ENCODE measurements around the gene CDH23.

Gene CDH23

DNA sequence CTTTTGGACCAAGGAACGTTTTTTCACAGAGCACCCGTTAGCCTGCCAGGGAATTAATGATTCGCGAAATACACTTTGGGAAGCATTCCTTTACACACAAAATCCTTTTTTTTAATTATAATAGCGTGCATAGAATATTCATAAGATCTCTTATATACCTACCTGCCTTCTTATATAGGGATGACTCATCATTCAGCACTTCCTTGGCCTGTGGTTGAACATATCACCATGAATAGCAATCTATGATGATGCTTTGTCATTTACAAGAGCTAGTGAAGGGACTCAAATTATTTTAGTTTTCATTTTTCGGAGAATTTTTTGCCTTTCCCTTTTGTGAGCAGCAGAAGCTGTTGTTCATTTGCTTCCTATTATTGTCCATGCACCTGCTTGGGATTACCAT, 97.0 kb downstream of the CDH23 start:
- TF ChIP-seq CTCF (conservative IDR thresholded peaks at IDR 0.05; ENCODE audit: low read depth), result no peak
- POLR2A ChIA-PET (ENCODE audit: low non-redundant PET), result no interaction called here
- peak; percentile 26 for DNase-seq (ENCODE audit: low spot score)
- CTCF ChIA-PET, result interaction anchor here (0.6 kb wide), 1 partner anchor 117 kb away, joined by 3 read pairs; no protein-coding TSS in a partner anchor
- H3K27ac ChIP-seq, result no peak overlapping the region

DNA sequence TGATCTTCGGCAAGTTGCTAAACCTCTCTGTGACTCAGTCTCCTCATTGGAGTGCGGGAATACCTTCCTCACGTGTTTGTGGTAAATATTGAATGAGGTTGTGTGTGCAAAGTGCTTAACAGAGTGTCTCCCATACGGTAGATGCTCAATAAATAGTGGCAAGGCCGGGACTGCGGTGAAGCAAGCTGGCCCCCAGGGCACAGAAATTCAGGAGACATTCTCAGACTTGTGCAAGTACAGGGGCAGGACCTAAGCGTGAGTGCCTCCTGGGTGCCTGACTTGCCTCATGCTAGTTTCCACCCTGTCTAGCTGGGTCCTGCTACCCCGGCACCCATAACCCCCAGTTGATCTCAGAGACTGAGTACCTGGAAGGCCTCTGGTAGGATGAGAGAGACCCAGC, 97.8 kb downstream of the CDH23 start:
- CTCF ChIA-PET, result no interaction called here
- TF ChIP-seq CTCF (conservative IDR thresholded peaks at IDR 0.05; ENCODE audit: low read depth), result no peak
- no peak for DNase-seq (ENCODE audit: low spot score)
- no peak overlapping the region for H3K27ac ChIP-seq
- POLR2A ChIA-PET (ENCODE audit: low non-redundant PET), result no interaction called here

DNA sequence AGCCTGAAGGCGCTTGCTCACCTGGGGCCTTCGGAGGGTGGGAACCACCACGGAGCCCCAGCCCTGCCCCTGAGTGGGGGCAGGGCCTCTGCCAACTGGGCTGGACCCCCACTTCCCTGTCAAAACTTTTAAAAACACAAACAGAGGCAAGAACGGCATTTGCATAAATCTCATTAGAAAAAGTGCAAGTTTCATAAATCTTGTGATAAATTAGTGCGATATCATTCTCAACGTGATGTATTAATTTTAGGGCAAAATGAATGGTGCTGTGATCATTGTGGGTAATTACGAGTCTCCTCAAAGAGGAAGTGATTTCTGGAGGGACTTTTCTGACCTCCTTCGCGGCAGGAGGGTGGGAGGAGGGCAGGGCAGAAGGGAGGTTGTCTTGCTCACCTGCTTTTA, 98.3 kb downstream of the CDH23 start:
- no peak for DNase-seq (ENCODE audit: low spot score)
- ChIA-PET CTCF (interaction anchor here (0.6 kb wide), 1 partner anchor 246 kb away, joined by 3 read pairs; no protein-coding TSS in a partner anchor), POLR2A (ENCODE audit: low non-redundant PET) (interaction anchor here (0.7 kb wide), 1 partner anchor 46 kb away, joined by 9 read pairs; no protein-coding TSS in a partner anchor)
- no peak for TF ChIP-seq CTCF (conservative IDR thresholded peaks at IDR 0.05; ENCODE audit: low read depth)
- no peak overlapping the region for H3K27ac ChIP-seq

- POLR2A ChIA-PET (ENCODE audit: low non-redundant PET), result no interaction called here
- CTCF ChIA-PET, result interaction anchor here (0.6 kb wide), 1 partner anchor 112 kb away, joined by 4 read pairs; no protein-coding TSS in a partner anchor
These were observed 100.4 kb downstream of the CDH23 start for GRCh38 chr10:71496927-71497762.

DNA sequence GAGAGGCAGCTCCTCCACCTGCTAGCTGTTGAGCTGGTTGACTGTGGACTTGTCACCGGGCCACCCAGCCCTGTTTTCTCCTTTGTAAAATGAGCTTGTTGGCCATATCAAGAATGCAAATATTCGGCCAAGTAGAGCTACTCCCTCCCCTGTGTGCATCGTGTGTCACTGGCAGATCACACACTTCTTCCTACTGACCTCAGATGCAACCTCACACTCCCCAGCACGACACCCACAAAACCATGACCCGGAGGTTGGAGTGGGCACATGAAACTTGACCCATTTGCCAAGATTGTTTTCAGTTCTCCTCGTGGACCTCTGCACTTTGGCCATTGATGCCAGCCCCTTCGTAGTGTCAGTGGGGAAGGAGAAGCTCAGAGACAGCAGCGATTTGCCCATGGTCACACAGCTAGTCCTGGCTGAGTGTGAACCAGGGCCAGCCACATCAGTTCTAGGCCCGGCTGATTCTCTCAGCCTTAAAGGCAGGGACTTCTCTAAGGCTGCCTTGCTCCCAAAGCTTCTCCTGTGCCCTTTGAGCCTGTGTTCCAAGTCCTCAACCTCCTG, 101.1 kb downstream of the CDH23 start:
- no peak for DNase-seq (ENCODE audit: low spot score)
- POLR2A ChIA-PET (ENCODE audit: low non-redundant PET), result no interaction called here
- no peak overlapping the region for H3K27ac ChIP-seq
- CTCF ChIA-PET, result interaction anchor here (0.6 kb wide), 1 partner anchor 111 kb away, joined by 4 read pairs; no protein-coding TSS in a partner anchor
- TF ChIP-seq CTCF (conservative IDR thresholded peaks at IDR 0.05; ENCODE audit: low read depth), result no peak

More at GRCh38 chr10:71496927-71497762, 100.4 kb downstream of the CDH23 start:
- no peak for DNase-seq (ENCODE audit: low spot score)
- H3K27ac ChIP-seq, result no peak overlapping the region
- TF ChIP-seq CTCF (conservative IDR thresholded peaks at IDR 0.05; ENCODE audit: low read depth), result no peak

DNA sequence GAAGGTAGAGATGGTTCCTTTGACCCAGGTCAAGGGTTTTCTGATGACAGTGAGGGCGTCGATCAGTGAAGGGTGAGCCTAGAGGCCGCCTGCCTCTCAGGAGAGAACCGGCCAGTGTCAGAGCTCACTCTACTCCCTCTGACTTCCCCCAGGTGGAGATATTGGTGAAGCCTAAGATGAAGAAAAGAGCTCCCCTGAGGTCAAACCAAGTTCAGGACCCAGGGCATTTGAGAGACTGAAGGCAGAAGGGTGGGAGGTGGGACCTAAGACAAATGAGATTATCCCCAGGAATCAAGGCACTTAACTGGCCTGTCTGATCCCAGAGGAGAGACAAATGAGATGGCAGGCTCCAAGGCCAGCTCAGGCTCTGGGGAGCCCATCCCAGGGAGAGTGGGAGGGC, 104.7 kb downstream of the CDH23 start:
- ChIA-PET POLR2A (ENCODE audit: low non-redundant PET) (no interaction called here), CTCF (no interaction called here)
- no peak for DNase-seq (ENCODE audit: low spot score)
- no peak for TF ChIP-seq CTCF (conservative IDR thresholded peaks at IDR 0.05; ENCODE audit: low read depth)
- no peak overlapping the region for H3K27ac ChIP-seq

Data from RWPE1 (cell line).